Nephron progenitor cell (in vitro differentiated cells): ENCODE measurements around the gene CAMK2D.

Experiments
- DNase-seq: peaks from one replicate; pipeline ENCODE4 v3.0.0; 2021
- H3K27ac Mint-ChIP-seq: 2 replicates; pipeline ENCODE4 v1.8.0; 2021; ENCODE audit warnings: mild to moderate bottlenecking, moderate library complexity, mixed read lengths
- H3K27me3 Mint-ChIP-seq: 2 replicates; pipeline ENCODE4 v1.8.0; 2021; ENCODE audit warnings: mild to moderate bottlenecking, low read depth, mixed read lengths; ENCODE audit not compliant: poor library complexity
- H3K36me3 Mint-ChIP-seq: 2 replicates; pipeline ENCODE4 v1.8.0; 2021; ENCODE audit warnings: low read depth, mixed read lengths
- H3K4me1 Mint-ChIP-seq: 2 replicates; pipeline ENCODE4 v1.8.0; 2021; ENCODE audit warnings: mixed read lengths
- H3K4me3 Mint-ChIP-seq: 2 replicates; pipeline ENCODE4 v1.8.0; 2021; ENCODE audit warnings: mild to moderate bottlenecking, moderate library complexity, mixed read lengths
- H3K9me3 Mint-ChIP-seq: 2 replicates; pipeline ENCODE4 v1.8.0; 2021; ENCODE audit warnings: mild to moderate bottlenecking, moderate library complexity, mixed read lengths
- TF ChIP-seq, protein P1 (sequence below): fragments of 200-600 bp; sonication (generic); IDR thresholded peaks from 2 replicates; pipeline ENCODE4 v1.5.0; 2021; ENCODE audit warnings: antibody characterized with exemption

Gene CAMK2D

DNA sequence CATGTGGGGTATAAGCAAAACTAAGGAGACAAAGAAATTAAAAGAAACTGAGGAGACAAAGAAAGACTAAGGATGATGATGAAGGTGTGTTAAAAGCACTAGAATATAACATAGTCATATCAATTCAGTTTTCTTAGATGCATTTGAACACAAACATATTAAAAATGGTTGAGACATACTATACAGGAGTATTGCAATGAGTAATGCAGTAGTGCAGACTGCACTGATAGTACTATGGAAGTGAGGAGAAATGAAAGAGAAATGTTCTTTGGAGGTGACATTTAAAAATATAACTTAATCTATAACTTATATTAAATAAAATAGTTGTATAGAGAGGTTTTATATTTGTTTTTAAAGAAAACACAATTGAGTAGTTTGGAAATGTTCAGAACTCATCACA, 279.2 kb downstream of the CAMK2D start:
- H3K27ac Mint-ChIP-seq = no peak overlapping the region
- no peak for DNase-seq
- TF ChIP-seq, protein P1, sequence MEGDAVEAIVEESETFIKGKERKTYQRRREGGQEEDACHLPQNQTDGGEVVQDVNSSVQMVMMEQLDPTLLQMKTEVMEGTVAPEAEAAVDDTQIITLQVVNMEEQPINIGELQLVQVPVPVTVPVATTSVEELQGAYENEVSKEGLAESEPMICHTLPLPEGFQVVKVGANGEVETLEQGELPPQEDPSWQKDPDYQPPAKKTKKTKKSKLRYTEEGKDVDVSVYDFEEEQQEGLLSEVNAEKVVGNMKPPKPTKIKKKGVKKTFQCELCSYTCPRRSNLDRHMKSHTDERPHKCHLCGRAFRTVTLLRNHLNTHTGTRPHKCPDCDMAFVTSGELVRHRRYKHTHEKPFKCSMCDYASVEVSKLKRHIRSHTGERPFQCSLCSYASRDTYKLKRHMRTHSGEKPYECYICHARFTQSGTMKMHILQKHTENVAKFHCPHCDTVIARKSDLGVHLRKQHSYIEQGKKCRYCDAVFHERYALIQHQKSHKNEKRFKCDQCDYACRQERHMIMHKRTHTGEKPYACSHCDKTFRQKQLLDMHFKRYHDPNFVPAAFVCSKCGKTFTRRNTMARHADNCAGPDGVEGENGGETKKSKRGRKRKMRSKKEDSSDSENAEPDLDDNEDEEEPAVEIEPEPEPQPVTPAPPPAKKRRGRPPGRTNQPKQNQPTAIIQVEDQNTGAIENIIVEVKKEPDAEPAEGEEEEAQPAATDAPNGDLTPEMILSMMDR = no peak
- no peak overlapping the region for H3K4me3 Mint-ChIP-seq
- H3K36me3 Mint-ChIP-seq = peaks cover 11% of the 10 kb centered on the region
- H3K27me3 Mint-ChIP-seq = no peaks in the 10 kb centered on the region
- H3K9me3 Mint-ChIP-seq = no peaks in the 10 kb centered on the region
- H3K4me1 Mint-ChIP-seq = no peaks in the 10 kb centered on the region

DNA sequence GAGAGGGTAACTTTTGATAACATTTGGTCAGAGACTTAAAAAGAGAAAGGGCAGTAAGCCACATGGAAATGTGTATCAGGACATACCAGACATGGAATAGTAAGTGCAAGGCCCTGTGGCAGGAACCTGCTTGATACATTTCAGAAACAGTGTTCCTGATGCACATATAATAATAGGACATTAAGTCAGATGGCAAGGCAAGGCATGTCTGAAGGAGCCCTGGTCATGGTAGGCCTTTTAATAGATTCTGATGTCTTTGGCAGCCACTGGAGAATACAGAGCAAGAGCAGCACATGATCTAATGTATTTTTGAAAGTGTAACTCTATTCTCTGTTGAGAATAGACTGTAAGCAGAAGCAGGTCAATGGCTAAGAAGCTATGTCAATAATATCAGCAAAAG, 279.7 kb downstream of the CAMK2D start:
- H3K36me3 Mint-ChIP-seq = peaks cover 13% of the 10 kb centered on the region
- peaks cover 2% of the 10 kb centered on the region for H3K9me3 Mint-ChIP-seq
- TF ChIP-seq, protein P1 = no peak
- no peak overlapping the region for H3K27ac Mint-ChIP-seq
- H3K27me3 Mint-ChIP-seq = no peaks in the 10 kb centered on the region
- no peak for DNase-seq
- H3K4me3 Mint-ChIP-seq = no peak overlapping the region
- H3K4me1 Mint-ChIP-seq = no peaks in the 10 kb centered on the region

DNA sequence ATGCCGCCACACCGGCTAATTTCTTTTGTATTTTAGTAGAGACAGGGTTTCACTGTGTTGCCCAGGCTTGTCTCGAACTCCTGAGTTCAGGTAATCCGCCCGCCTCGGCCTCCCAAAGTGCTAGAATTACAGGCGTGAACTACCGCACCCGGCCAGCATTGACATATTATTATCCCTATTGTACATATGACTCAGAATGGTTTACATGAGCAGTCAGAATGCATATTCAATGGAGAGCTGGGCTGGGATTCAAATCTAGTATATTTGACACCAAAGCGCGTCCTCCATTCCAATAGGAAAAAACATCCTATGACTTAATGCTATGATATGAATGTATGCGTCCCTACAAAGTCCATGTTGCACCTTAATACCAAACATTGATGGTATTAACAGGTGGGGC, 281.4 kb downstream of the CAMK2D start:
- Mint-ChIP-seq H3K36me3 (peaks cover 25% of the 10 kb centered on the region), H3K9me3 (peaks cover 10% of the 10 kb centered on the region), H3K4me1 (no peaks in the 10 kb centered on the region), H3K27ac (no peak overlapping the region), H3K27me3 (no peaks in the 10 kb centered on the region), H3K4me3 (no peak overlapping the region)
- TF ChIP-seq, protein P1 = no peak
- no peak for DNase-seq

DNA sequence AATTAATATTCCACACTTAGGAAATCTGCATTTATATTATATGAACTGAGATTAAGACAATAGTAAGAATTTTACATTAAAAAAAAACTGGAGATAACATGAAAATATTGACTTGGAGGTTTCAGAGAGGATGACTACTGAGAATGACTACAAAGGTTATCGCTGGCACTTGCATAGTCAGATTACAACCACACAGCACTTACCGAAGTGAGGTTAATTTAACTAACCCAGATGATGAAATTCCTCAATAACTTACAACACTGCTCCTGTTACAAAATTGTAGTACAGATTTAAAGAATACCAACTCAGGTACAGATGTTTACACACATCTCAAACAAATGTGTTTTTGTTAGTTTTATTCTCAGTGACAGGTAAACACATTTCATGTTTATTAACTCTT, 283.5 kb downstream of the CAMK2D start:
- Mint-ChIP-seq H3K9me3 (peaks cover 10% of the 10 kb centered on the region), H3K27me3 (no peaks in the 10 kb centered on the region), H3K27ac (no peak overlapping the region), H3K4me1 (no peaks in the 10 kb centered on the region), H3K4me3 (no peak overlapping the region), H3K36me3 (peaks cover 25% of the 10 kb centered on the region)
- TF ChIP-seq, protein P1 = no peak
- no peak for DNase-seq

DNA sequence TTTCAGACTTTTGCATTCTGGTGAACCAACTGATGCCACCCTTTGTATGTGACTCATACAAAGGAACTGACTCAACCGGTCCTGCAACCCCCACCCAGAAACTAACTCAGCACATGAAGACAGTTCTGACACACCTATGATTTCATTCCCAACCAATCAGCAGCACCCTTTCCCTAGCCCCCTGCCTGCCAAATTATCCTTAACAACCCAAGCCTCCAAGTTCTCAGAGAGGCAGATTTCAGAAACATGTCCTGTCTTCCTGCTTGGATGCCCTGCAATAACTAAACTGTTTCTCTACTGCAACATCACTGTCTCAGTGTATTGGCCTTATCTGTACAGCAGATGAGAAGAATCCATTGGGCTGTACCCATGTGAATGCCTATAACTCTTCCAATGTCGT, 284.7 kb downstream of the CAMK2D start:
- H3K36me3 Mint-ChIP-seq = peaks cover 25% of the 10 kb centered on the region
- no peak overlapping the region for H3K27ac Mint-ChIP-seq
- H3K27me3 Mint-ChIP-seq = no peaks in the 10 kb centered on the region
- no peaks in the 10 kb centered on the region for H3K4me1 Mint-ChIP-seq
- H3K9me3 Mint-ChIP-seq = peaks cover 10% of the 10 kb centered on the region
- TF ChIP-seq, protein P1 = no peak
- no peak for DNase-seq
- no peak overlapping the region for H3K4me3 Mint-ChIP-seq

DNA sequence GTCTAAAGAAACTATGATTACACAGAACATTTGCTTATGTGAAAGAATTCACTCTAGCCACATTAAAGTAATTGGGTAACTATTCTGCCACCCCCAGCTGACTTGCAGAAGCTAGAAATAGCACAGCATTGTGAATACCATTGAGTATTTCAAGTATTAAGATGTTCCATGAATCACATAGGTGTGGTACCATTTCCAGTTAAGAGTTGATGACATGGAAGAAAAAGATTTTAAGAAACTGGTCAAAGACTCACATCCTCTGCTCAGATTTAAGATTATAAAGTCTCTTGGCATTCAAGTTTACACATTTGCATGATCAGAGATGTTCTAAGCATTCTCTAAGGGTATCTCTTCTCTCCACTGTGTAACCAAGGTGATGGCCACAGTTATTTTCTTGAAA, 287.5 kb downstream of the CAMK2D start:
- no peaks in the 10 kb centered on the region for H3K27me3 Mint-ChIP-seq
- peaks cover 33% of the 10 kb centered on the region for H3K36me3 Mint-ChIP-seq
- no peak overlapping the region for H3K27ac Mint-ChIP-seq
- no peak overlapping the region for H3K4me3 Mint-ChIP-seq
- TF ChIP-seq, protein P1 = no peak
- peaks cover 10% of the 10 kb centered on the region for H3K9me3 Mint-ChIP-seq
- no peak for DNase-seq
- H3K4me1 Mint-ChIP-seq = peaks cover 5% of the 10 kb centered on the region
